GM18499 (cell line): ENCODE data around the gene PRSS3.
A peak's percentile ranks its signal among the peaks of the same experiment; 100 is the strongest.
"Not testable (repeated sequence)": the region's sequence is repeated elsewhere in the genome, so short reads cannot be mapped to it uniquely, and the experiment has no call there.

Experiments
- ATAC-seq: cut with Tn5 transposase; IDR thresholded peaks from one replicate; pipeline ENCODE4 v1.9.1; 2021; ENCODE audit warnings: moderate number of reproducible peaks; ENCODE audit not compliant: insufficient read depth, unreplicated experiment

The PRSS3 gene

DNA sequence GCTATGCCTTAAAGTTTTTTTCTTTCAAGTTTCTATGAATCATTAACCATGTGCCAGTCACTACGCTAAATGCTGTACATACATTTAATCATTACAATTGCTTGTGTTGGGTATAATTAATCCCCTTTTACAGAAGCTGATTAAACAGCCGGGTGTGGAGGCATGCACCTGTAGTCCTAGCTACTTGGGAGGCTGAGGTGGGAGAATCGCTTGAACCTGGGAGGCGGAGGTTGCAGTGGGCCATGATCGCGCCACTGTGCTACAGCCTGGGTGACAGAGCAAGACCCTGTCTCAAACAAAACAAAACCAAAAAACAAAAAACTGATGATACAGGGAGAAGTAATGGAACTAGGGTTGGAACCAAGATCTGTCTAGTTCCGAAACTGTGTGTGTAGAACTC is 20.4 kb downstream of the PRSS3 start:
- no peak for ATAC-seq

DNA sequence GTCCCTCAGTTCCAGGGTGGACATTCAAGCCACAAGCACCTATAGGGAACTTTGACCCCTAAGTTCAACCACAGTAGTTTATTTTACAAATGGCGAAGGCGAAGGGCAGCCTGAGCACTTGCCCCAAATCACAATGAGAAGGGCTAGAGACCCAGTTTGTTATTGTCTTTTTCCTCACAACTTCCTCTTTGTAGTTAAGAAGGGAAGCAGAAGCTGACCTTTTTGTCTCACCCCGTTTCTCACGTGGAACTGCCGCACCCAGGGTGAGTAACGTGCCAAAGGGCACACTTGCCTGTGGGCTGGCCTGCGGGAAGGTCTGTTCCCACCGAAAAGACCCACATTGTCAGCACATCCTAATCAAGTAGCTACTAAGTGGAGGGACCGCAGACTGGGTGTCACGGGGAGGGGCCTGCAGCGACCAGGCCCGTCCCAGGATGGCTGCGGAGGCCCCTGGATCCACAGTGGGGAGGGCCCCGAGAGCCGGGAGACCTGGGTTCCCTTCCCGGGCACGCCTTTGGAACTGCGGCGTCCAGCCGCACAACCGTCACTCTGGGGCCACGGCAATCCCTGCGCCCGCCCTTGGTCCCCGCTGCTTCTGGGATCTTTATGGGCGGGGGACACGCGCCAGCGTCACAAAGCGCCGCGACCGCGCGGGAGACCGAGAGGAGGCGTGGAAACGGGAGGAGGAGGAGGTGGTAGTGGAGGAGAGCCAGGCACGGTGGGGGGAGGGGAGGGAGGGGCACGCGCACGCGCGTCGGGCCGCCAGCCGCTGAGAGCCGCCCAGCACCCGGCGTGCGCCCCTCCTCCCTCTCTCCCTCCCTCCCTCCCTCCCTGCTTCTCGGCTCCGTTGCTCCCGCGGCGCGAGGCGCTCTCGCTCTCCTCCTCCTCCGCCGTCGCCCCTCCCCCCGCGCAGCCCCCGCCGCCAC is 21.2 kb downstream of the PRSS3 start, which contains the start of gene UBE2R2:
Gene UBE2R2 (plus strand): TSS at position 834 of the 926 bp plus-strand sequence. CDS start 598 bp downstream, outside the sequence.
- ATAC-seq = peak; percentile 29

DNA sequence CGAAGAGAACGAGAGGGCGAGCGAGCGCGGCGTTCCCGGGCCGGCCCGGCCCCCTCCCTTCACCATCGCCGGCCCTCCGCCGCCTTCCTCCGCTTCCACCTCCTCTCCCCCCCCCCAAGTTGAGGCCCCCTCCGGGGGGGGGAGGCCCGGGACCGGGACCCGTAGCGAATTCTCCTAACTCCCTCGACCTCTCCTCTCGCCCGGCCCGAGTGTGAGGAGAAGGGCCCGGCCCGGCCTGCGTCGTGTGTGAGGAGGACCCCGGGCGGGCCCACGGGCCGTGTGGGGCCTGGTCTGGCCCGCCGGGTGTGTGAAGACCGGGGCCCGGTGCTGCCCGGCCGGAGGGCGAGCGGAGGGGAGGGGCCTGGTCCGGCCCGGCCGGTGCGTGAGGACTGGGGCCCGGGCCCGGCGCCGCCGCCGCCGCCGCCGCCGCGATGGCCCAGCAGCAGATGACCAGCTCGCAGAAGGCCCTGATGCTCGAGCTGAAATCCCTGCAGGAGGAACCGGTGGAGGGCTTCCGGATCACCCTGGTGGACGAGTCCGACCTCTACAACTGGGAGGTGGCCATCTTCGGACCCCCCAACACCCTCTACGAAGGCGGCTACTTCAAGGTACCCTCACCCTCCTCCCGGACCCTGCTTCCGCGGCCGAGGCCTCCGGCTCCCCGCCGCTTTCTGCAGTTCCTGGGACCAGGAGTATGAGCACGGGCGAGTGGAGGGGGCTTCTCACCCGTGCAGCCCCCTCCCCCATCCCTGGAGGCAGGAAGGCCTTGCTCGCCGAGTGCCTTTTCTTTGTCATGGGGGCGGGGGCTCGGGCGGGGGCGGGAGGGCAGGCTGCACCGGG is 22.2 kb downstream of the PRSS3 start:
- ATAC-seq = no peak

DNA sequence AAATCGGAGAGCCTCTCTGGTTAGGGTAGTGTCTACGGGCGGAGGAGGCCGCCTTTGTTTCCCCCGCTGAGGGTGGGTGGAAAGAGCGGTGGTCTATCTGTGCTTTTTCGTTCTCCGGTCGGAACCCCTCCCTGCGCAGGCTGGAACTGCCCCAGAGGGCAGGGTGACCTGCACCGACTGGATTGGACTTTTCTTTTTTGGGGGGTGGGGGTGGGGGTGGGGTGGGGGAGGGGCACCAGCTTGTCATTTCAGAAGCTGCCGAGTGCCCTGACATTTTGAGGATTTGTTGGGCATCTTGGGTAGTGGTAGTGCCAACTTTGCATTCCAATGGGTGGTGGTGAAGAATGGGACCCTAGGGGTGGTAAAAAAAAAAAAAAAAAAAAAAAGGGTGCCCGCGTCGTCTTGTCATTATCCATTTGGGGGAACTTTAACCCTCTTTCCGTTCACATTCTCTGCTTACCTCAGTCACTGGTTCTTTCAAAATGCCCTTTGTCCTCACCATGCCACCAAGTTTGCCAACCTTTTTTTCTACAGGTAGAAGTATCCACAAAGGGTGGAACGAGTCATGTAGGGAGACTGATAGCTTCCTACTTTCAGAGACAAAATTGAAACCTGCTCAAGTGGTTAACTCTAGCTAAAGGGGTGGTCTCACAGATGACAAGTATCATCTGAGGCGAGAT is 22.9 kb downstream of the PRSS3 start:
- no peak for ATAC-seq

DNA sequence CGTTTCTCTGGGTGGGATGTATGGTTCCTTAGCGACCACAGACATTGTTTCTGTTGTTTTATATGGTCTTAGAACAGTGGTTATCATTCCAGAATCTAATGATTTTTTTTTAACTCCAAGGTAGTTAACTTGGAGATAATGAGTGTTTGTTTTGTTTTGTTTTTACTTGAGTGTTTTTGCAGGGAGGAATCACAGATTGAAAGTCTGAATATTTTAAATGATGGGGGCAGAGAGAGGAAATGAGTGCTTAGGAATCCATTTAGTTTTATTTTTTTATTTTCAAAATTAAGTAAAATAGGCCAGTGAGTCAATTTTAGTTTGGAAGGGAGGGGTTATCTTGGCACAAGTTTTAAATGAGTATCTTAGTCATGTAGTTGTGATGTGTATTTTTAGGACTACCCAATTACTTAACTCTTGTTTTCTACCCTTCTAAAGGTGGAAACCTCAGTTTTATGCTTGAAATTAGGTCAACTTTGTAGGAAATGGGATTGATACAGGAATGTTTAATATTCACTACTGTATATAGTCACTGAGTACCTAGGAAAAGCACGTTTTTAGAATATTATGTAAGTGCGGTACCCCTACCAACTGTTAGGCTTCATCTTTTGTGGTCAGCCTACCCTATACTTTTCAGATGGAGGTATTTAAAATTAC is 23.6 kb downstream of the PRSS3 start:
- no peak for ATAC-seq

DNA sequence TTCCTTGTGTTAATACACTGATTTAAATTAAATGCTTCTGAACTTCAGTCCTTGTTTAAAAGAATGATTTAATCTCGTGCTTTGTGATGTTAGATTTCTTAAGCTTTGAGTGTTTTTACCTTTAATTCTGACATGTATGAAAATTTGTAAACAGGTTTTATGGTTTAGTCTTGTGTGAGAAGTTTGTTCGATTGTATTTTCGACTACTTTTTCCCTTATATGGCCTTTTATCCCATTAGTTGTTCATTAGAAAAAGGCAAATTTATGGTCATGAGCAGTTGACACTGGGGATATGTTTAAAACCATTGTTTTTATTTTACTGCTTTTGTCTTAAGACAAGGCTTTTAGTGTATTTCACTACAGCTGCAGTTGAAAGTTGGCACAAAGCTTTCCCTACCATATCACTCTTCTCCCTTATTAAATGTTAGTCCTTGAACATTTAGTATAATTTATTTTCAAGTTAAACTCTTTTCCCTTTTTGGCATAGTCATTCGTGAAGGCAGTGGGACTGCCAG is 24.9 kb downstream of the PRSS3 start:
- ATAC-seq = no peak

DNA sequence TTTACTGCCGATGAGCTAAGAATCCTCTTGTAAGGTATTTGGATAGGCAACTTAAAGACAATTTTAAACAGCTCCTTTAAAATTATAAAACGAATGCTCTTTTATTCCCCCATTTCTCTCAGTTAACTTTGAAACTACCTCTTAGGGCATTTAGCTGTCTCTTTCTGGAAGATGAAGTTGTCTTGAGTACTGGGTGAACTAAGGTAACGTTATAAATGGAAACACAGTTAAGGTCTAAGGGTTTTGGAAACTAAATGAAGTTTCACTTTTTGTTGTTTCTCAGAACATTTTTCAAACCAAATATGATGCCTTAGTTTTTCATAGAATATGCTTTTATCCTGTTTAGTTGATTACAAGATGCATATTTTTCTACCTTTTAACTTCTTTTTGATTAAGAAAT is 28.4 kb downstream of the PRSS3 start:
- ATAC-seq = no peak

DNA sequence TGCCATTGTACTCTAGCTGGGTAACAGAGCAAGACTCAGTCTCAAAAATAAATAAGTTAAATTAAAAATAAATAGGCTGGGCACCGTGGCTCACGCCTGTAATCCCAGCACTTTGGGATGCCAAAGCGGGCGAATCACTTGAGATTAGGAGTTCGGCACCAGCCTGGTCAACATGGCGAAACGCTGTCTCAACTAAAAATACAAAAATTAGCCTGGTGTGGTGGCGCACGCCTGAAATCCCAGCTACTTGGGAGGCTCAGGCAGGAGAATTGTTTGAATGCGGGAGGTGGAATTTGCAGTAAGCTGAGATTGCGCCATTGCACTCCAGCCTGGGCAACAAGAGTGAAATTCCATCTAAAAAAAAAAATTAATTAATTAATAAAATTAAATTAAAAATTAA is 31.9 kb downstream of the PRSS3 start:
- not testable (repeated sequence) for ATAC-seq

DNA sequence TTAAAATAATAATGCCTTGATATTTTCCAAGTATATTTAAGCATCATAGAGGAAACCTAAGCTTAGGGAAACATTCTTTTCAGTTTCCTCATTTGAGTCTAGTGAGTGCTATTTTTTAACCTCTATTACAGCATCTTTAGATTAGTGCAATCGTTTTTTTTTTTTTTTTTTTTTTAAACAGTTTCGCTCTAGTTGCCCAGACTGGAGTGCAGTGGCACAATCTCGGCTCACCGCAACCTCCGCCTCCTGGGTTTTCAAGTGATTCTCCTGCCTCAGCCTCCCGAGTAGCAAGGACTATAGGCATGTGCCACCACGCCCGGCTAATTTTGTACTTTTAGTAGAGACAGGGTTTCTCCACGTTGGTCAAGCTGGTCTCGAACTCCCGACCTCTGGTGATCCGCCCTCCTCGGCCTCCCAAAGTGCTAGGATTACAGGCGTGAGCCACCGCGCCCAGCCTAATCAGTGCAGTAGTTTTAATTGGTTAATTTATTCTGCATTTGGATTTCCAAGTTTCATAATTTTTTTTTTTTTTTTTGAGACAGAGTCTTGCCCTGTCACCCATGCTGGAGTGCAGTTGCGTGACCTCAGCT is 34.4 kb downstream of the PRSS3 start:
- ATAC-seq = not testable (repeated sequence)

DNA sequence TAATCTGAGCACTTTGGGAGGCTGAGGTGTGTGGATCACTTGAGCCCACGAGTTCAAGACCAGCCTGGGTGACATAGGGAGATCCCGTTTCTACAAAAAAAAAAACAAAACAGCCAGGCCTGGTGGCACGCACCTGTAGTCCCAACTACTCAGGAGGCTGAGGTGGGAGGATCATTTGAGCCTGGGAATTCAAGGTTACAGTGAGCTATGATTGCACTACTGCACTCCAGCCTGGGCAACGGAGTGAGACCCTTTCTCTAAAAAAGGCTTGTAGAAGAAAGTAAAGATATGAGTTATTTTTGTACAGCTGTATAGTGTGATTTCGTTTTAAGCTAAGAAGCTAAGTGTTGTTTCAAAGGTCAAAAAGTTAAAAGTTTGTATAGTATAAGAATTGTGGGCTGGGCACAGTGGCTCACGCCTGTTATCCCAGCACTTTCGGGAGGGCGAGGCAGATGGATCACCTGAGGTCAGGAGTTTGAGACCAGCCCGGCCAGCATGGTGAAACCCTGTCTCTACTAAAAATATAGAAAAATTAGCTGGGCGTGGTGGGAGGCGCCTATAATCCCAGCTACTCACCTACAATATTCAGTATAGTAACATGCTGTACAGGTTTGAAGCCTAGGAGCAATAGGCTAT is 40.4 kb downstream of the PRSS3 start:
- no peak for ATAC-seq

DNA sequence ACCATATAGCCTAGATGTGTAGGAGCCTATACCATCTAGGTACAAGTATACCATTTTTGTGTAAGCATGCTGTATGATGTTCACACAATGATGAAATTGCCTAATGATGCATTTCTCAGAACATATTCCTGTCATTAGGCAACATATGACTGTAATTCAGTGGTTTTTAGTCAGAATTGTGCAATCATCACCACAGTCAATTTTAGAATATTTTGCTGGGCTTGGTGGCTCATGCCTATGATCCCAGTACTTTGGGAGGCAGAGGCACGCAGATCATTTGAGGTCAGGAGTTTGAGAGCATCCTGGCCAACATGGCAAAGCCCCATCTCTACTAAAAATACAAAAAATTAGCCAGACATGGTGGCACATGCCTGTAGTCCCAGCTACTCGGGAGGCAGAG is 40.9 kb downstream of the PRSS3 start:
- not testable (repeated sequence) for ATAC-seq

DNA sequence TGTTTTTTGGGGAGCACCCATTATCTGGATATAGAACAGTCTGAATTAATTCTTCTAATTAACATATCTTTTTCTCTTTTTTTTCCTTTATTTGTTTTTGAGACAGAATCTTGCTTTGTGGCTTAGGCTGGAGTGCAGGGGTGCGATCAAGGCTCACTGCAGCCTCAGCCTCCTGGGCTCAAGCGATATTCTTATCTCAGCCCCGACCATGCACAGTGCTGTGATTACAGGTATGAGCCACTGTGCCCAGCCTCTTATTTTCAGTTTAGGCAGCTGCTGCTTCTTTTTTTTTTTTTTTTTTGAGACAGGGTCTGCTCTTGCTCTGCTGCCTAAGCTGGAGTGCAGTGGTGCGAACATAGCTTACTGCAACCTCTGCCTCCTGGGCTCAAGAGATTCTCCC is 41.8 kb downstream of the PRSS3 start:
- ATAC-seq = no peak

DNA sequence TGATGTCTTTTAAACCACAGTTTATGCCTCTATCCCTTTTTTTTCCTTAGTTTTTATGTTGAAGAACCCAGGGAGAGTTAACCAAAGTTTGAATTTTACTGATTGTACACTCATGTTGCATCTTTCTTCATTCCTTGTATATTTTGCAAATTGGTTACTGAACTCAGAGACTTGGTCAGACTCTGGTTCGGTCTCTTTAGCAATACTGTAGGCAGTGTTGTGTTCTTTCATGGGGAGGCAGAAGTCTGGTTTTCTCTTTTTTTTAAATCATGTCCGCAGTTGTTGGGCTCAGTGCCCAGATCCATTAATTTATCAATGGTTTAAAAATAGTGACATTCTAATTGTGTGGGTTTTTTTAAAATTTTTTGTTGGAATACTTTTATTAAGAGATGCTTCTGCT is 45.0 kb downstream of the PRSS3 start:
- ATAC-seq = no peak

DNA sequence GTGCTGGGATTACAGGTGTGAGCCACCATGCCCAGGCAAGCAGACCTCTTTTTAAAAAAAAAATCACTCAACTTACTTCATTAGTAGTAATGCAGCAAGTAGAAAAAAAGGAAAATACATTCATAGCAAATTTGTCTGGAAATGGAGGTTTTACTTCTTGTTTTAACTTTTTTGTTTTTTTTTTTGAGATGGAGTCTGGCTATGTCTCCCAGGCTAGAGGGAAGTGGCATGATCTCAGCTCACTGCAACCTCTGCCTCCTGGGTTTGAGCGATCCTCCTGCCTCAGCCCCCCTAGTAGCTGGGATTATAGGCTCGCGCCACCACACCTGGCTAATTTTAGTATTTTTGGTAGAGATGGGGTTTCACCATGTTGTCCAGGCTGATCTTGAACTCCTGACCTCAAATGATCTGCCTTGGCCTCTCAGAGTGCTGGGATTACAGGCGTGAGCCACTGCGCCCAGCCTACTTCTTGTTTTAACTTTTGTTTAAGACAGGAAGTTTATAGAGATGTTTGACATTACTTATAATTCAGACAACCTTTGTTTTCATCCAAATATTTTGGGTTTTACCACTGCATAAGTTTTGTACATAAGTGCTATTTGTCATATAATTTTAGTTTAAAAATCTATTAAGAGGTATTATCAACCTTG is 48.1 kb downstream of the PRSS3 start:
- no peak for ATAC-seq

DNA sequence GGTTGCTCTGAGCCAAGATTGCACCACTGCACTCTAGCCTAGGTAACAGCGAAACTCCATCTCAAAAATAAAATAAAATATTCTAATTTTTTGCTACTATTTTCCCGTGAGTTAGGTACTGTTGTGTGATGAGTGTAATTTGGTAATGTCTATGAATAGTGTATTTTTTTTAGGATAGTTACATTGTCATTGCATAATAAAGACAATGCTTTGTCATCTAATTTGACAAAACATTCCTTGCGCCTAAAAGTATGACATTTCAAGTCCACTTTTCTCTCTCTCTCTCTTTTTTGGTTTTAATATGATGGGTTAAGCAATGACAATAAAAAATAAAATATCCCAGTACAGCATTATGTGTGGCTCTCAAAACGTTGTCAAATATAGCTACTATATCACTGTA is 50.9 kb downstream of the PRSS3 start:
- ATAC-seq = no peak

DNA sequence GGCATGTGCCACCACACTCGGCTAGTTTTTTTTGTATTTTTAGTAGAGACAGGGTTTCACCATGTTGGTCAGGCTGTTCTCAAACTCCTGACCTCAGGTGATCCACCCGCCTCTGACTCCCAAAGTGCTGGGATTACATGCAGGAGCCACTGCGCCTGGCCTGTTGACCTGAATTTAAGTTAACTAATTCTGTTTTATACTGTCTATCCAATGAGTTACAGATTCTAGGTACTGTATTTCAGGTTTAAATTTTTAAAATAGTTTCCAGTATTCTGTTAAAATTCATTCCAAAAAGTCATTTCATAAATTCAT is 52.5 kb downstream of the PRSS3 start:
- not testable (repeated sequence) for ATAC-seq
